ENCODE data around the gene PNPLA1.
A peak's percentile ranks its signal among the peaks of the same experiment; 100 is the strongest.
"Not testable (repeated sequence)": the region's sequence is repeated elsewhere in the genome, so short reads cannot be mapped to it uniquely, and the experiment has no call there.

The PNPLA1 gene

GRCh38 chr6:36333171-36333895 lies 63.5 kb downstream of the PNPLA1 start:
- no peaks in the 10 kb centered on the region for H3K27me3 ChIP-seq (ENCODE audit: control insufficient read depth in 2 of 2, insufficient read depth in 2 of 2, low read length in 2 of 2)
- peak overlapping the region; percentile 91 to 93 for H3K27ac ChIP-seq (ENCODE audit: low read depth in 2 of 2, low read length in 2 of 2)
- H3K9me3 ChIP-seq (ENCODE audit: control insufficient read depth in 2 of 2, low read length in 2 of 2), result no peaks in the 10 kb centered on the region
- peaks cover 36 to 39% of the 10 kb centered on the region in 2 donors for H3K4me1 ChIP-seq (ENCODE audit: control insufficient read depth in 2 of 2, insufficient read depth in 2 of 2, low read length in 2 of 2)
- H3K36me3 ChIP-seq (ENCODE audit: control insufficient read depth in 2 of 2, insufficient read depth in 2 of 2, low read length in 2 of 2), result peaks cover 0 to 6% of the 10 kb centered on the region in 2 donors
- peak overlapping the region; percentile 1 to 66 for H3K9ac ChIP-seq (ENCODE audit: low read depth in 1 of 2, low read length in 2 of 2)
- H3K4me3 ChIP-seq (ENCODE audit: low read length in 2 of 2), result no peak overlapping the region

GRCh38 chr6:36333931-36334725 lies 64.3 kb downstream of the PNPLA1 start:
- peak overlapping the region; percentile 91 to 93 for H3K27ac ChIP-seq (ENCODE audit: low read depth in 2 of 2, low read length in 2 of 2)
- peak overlapping the region; percentile 1 to 66 for H3K9ac ChIP-seq (ENCODE audit: low read depth in 1 of 2, low read length in 2 of 2)
- no peaks in the 10 kb centered on the region for H3K9me3 ChIP-seq (ENCODE audit: control insufficient read depth in 2 of 2, low read length in 2 of 2)
- H3K4me3 ChIP-seq (ENCODE audit: low read length in 2 of 2), result peak overlapping the region; percentile 52 to 77
- peaks cover 38 to 47% of the 10 kb centered on the region in 2 donors for H3K4me1 ChIP-seq (ENCODE audit: control insufficient read depth in 2 of 2, insufficient read depth in 2 of 2, low read length in 2 of 2)
- H3K36me3 ChIP-seq (ENCODE audit: control insufficient read depth in 2 of 2, insufficient read depth in 2 of 2, low read length in 2 of 2), result peaks cover 0 to 4% of the 10 kb centered on the region in 2 donors
- no peaks in the 10 kb centered on the region for H3K27me3 ChIP-seq (ENCODE audit: control insufficient read depth in 2 of 2, insufficient read depth in 2 of 2, low read length in 2 of 2)

DNA sequence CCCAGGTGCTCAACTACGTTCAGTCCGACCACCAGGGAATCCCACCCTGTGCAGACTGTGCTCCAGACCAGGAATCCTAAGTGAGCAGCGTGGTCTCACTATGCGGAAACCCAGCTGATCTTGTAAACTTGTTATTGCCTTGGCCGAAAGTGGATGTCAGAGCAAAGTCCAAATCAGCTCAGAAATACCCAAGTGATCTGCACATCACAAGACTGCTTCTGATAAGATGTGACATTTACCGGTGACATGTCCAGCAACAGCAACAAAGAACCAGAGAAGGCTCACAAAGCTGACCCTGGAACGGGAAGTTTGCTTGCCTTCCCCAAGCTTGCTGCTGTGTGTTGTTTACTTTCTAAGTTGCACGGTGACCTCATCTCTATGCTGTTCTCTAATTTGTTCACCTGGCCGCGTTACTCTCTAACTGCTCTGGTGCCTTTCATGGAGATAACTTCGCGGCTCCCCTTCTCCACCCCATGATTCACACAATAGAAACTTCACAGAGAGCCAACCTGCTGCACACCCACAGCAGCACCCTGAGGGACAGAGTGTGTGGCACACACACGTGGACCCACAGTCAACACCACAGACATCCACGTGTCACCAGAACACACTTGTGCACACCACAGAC lies 65.1 kb downstream of the PNPLA1 start:
- Histone ChIP-seq H3K4me1 (ENCODE audit: control insufficient read depth in 2 of 2, insufficient read depth in 2 of 2, low read length in 2 of 2) (peaks cover 46 to 55% of the 10 kb centered on the region in 2 donors), H3K9me3 (ENCODE audit: control insufficient read depth in 2 of 2, low read length in 2 of 2) (no peaks in the 10 kb centered on the region), H3K27ac (ENCODE audit: low read depth in 2 of 2, low read length in 2 of 2) (peak overlapping the region; percentile 91 to 93), H3K9ac (ENCODE audit: low read depth in 1 of 2, low read length in 2 of 2) (peak overlapping the region; percentile 54 to 66), H3K27me3 (ENCODE audit: control insufficient read depth in 2 of 2, insufficient read depth in 2 of 2, low read length in 2 of 2) (no peaks in the 10 kb centered on the region), H3K4me3 (ENCODE audit: low read length in 2 of 2) (peak overlapping the region; percentile 64 to 77), H3K36me3 (ENCODE audit: control insufficient read depth in 2 of 2, insufficient read depth in 2 of 2, low read length in 2 of 2) (peaks cover 0 to 2% of the 10 kb centered on the region in 2 donors)

GRCh38 chr6:36335465-36336207 lies 65.8 kb downstream of the PNPLA1 start:
- peaks cover 51 to 62% of the 10 kb centered on the region in 2 donors for H3K4me1 ChIP-seq (ENCODE audit: control insufficient read depth in 2 of 2, insufficient read depth in 2 of 2, low read length in 2 of 2)
- H3K9ac ChIP-seq (ENCODE audit: low read depth in 1 of 2, low read length in 2 of 2), result peak overlapping the region; percentile 54 to 66
- no peaks in the 10 kb centered on the region for H3K9me3 ChIP-seq (ENCODE audit: control insufficient read depth in 2 of 2, low read length in 2 of 2)
- peak overlapping the region; percentile 91 to 93 for H3K27ac ChIP-seq (ENCODE audit: low read depth in 2 of 2, low read length in 2 of 2)
- H3K27me3 ChIP-seq (ENCODE audit: control insufficient read depth in 2 of 2, insufficient read depth in 2 of 2, low read length in 2 of 2), result no peaks in the 10 kb centered on the region
- peak overlapping the region; percentile 64 to 77 for H3K4me3 ChIP-seq (ENCODE audit: low read length in 2 of 2)
- H3K36me3 ChIP-seq (ENCODE audit: control insufficient read depth in 2 of 2, insufficient read depth in 2 of 2, low read length in 2 of 2), result no peaks in the 10 kb centered on the region

DNA sequence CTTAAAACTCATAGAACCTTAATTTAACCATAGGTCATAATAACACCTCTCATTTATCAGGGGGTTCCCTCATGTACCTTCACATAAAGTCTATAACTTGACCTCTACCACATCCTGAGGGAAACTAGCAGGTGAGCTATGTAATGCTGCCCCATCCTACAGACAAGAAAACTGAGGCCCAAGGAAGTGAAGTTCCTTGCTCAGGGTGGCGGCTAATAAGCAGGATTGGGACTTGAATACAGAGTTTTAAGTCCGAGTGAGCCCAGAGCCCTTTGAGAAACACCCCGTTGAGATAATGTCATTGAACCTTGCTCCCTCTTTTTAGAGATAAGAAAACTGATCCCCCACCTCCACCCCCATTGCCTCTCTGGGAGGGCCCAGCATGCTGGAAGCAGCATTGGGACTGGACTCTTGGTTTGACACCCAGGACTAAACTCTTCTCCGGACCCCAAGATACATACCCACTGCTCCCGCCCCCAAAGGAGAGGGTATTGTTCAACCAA lies 66.4 kb downstream of the PNPLA1 start:
- Histone ChIP-seq H3K27me3 (ENCODE audit: control insufficient read depth in 2 of 2, insufficient read depth in 2 of 2, low read length in 2 of 2) (no peaks in the 10 kb centered on the region), H3K27ac (ENCODE audit: low read depth in 2 of 2, low read length in 2 of 2) (peak overlapping the region; percentile 91 to 93), H3K36me3 (ENCODE audit: control insufficient read depth in 2 of 2, insufficient read depth in 2 of 2, low read length in 2 of 2) (no peaks in the 10 kb centered on the region), H3K9ac (ENCODE audit: low read depth in 1 of 2, low read length in 2 of 2) (peak overlapping the region; percentile 48 to 66), H3K4me3 (ENCODE audit: low read length in 2 of 2) (peak overlapping the region; percentile 64 to 77), H3K4me1 (ENCODE audit: control insufficient read depth in 2 of 2, insufficient read depth in 2 of 2, low read length in 2 of 2) (peaks cover 54 to 65% of the 10 kb centered on the region in 2 donors), H3K9me3 (ENCODE audit: control insufficient read depth in 2 of 2, low read length in 2 of 2) (no peaks in the 10 kb centered on the region)

DNA sequence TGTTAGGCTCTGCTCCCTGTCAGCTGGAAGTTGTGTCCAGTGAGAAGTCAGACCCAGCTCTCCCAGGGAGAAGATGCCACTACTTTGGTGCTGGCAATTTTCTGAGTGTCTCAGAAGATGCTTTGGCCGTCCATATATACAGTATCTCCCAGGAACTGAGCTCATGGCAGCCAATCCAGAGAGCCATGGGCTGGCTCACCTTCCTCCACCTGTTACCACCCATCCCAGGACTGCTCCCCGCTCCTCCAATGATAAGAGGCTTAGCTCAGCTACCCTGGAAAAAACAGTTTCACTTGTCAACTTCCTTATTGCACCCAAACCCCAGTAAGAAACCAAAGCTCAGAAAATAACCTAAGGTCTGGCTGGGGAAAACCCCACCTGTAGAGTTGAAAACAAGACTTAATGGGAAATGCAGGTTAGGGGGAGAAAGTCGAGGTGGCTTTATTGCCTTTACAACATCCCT lies 67.0 kb downstream of the PNPLA1 start, which contains the start of gene BNIP5:
Gene BNIP5 (minus strand): TSS at position 110 of the 463 bp plus-strand sequence. CDS start 6,198 bp downstream, outside the sequence.
- Histone ChIP-seq H3K27ac (ENCODE audit: low read depth in 2 of 2, low read length in 2 of 2) (peak within 1 kb of the TSS; percentile 91 to 93), H3K9ac (ENCODE audit: low read depth in 1 of 2, low read length in 2 of 2) (peak within 1 kb of the TSS; percentile 54 to 66), H3K27me3 (ENCODE audit: control insufficient read depth in 2 of 2, insufficient read depth in 2 of 2, low read length in 2 of 2) (no peaks in the 10 kb centered on the region), H3K36me3 (ENCODE audit: control insufficient read depth in 2 of 2, insufficient read depth in 2 of 2, low read length in 2 of 2) (no peaks in the 10 kb centered on the region), H3K9me3 (ENCODE audit: control insufficient read depth in 2 of 2, low read length in 2 of 2) (no peaks in the 10 kb centered on the region), H3K4me1 (ENCODE audit: control insufficient read depth in 2 of 2, insufficient read depth in 2 of 2, low read length in 2 of 2) (peaks cover 54 to 65% of the 10 kb centered on the region in 2 donors), H3K4me3 (ENCODE audit: low read length in 2 of 2) (peak within 1 kb of the TSS; percentile 64 to 77)

- no peak overlapping the region for H3K4me3 ChIP-seq (ENCODE audit: low read length in 2 of 2)
- peak overlapping the region; percentile 65 to 74 for H3K27ac ChIP-seq (ENCODE audit: low read depth in 2 of 2, low read length in 2 of 2)
- no peaks in the 10 kb centered on the region for H3K27me3 ChIP-seq (ENCODE audit: control insufficient read depth in 2 of 2, insufficient read depth in 2 of 2, low read length in 2 of 2)
- no peaks in the 10 kb centered on the region for H3K9me3 ChIP-seq (ENCODE audit: control insufficient read depth in 2 of 2, low read length in 2 of 2)
- peaks cover 54 to 65% of the 10 kb centered on the region in 2 donors for H3K4me1 ChIP-seq (ENCODE audit: control insufficient read depth in 2 of 2, insufficient read depth in 2 of 2, low read length in 2 of 2)
- H3K9ac ChIP-seq (ENCODE audit: low read depth in 1 of 2, low read length in 2 of 2), result no peak overlapping the region
- H3K36me3 ChIP-seq (ENCODE audit: control insufficient read depth in 2 of 2, insufficient read depth in 2 of 2, low read length in 2 of 2), result no peaks in the 10 kb centered on the region
Measured at GRCh38 chr6:36337814-36338213, 68.0 kb downstream of the PNPLA1 start.

- H3K27ac ChIP-seq (ENCODE audit: low read depth in 2 of 2, low read length in 2 of 2), result peak overlapping the region; percentile 65 to 74
- not testable (repeated sequence) for H3K4me3 ChIP-seq (ENCODE audit: low read length in 2 of 2); H3K27me3 ChIP-seq (ENCODE audit: control insufficient read depth in 2 of 2, insufficient read depth in 2 of 2, low read length in 2 of 2); H3K36me3 ChIP-seq (ENCODE audit: control insufficient read depth in 2 of 2, insufficient read depth in 2 of 2, low read length in 2 of 2); H3K9me3 ChIP-seq (ENCODE audit: control insufficient read depth in 2 of 2, low read length in 2 of 2); H3K9ac ChIP-seq (ENCODE audit: low read depth in 1 of 2, low read length in 2 of 2)
- H3K4me1 ChIP-seq (ENCODE audit: control insufficient read depth in 2 of 2, insufficient read depth in 2 of 2, low read length in 2 of 2), result peaks cover 54 to 65% of the 10 kb centered on the region in 2 donors
Measured at GRCh38 chr6:36338223-36338622, 68.4 kb downstream of the PNPLA1 start.

- H3K4me1 ChIP-seq (ENCODE audit: control insufficient read depth in 2 of 2, insufficient read depth in 2 of 2, low read length in 2 of 2), result peaks cover 46 to 58% of the 10 kb centered on the region in 2 donors
Measured at GRCh38 chr6:36339146-36339545, 69.3 kb downstream of the PNPLA1 start.

More at GRCh38 chr6:36339146-36339545, 69.3 kb downstream of the PNPLA1 start:
- H3K4me3 ChIP-seq (ENCODE audit: low read length in 2 of 2), result peak overlapping the region; percentile 5 to 49
- H3K9me3 ChIP-seq (ENCODE audit: control insufficient read depth in 2 of 2, low read length in 2 of 2), result no peaks in the 10 kb centered on the region
- H3K27ac ChIP-seq (ENCODE audit: low read depth in 2 of 2, low read length in 2 of 2), result peak overlapping the region; percentile 65 to 74
- H3K36me3 ChIP-seq (ENCODE audit: control insufficient read depth in 2 of 2, insufficient read depth in 2 of 2, low read length in 2 of 2), result no peaks in the 10 kb centered on the region
- H3K9ac ChIP-seq (ENCODE audit: low read depth in 1 of 2, low read length in 2 of 2), result peak overlapping the region in 1 of 2 donors; percentile 6
- H3K27me3 ChIP-seq (ENCODE audit: control insufficient read depth in 2 of 2, insufficient read depth in 2 of 2, low read length in 2 of 2), result no peaks in the 10 kb centered on the region

All from mucosa of rectum (tissue), 2 donors.